ENCODE measurements around the gene MTHFR.
"Not testable (repeated sequence)": the region's sequence is repeated elsewhere in the genome, so short reads cannot be mapped to it uniquely, and the experiment has no call there.

Gene MTHFR

DNA sequence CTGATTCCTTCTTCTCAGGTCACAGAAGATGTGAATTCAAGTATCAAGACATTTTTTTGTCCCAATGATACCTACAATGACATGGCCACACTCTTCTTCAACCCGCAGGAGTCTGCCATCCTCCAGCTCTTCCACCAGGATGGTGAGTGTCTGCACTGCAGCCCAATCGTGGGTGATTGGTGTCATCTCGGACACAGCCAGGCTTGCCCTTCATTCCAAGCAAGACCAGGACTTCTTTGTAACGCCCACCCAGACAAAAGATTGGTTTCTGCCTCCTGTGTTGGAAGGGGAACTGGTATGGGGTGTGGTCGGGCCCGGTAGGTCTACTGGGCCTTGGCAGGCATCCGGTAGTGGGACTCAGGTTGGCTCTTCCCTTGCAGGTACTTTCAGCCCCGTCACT lies 27.7 kb upstream of the MTHFR start:
- no peak for DNase-seq (ENCODE audit: low spot score)

GRCh38 chr1:11831945-11832725 lies 26.4 kb upstream of the MTHFR start:
- DNase-seq (ENCODE audit: low spot score) = no peak

DNA sequence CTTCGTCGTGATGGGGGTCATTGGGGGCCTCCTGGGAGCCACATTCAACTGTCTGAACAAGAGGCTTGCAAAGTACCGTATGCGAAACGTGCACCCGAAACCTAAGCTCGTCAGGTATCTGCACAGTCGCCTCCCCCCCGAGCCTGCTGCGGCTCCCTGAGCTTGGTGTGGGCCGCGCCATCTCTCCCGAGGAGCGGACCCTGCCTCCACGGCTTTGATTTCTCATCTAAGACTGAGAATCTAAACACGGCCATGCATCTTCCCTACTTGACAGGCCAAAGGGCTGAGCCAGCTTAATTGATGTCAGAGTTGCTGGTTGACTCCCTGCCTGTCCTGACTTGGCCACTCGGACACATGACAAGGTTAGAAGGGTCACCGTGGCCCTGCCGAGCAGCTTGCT lies 22.7 kb upstream of the MTHFR start:
- no peak for DNase-seq (ENCODE audit: low spot score)

GRCh38 chr1:11826946-11827345 lies 21.2 kb upstream of the MTHFR start:
- DNase-seq (ENCODE audit: low spot score) = no peak

DNA sequence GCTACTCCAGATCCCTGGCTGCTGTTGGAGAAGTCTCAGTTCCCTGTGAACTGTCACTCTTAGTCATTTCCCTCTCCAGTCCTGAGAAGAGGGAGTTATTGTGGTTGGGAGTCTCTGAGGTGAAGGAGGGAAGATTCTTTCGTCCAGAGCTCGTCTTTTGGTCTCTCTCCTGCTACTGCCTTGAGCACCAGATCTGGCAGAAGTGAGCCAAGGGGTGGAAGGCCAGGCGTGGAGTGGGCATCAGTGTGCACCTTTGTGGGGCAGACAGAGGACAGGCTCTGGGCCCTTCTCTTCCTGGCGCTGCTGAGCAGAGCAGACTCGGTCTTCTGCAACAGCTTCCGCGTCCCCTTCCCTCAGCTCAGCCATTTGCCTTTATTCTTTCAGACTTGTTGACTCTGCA lies 19.4 kb upstream of the MTHFR start:
- DNase-seq (ENCODE audit: low spot score) = no peak

DNA sequence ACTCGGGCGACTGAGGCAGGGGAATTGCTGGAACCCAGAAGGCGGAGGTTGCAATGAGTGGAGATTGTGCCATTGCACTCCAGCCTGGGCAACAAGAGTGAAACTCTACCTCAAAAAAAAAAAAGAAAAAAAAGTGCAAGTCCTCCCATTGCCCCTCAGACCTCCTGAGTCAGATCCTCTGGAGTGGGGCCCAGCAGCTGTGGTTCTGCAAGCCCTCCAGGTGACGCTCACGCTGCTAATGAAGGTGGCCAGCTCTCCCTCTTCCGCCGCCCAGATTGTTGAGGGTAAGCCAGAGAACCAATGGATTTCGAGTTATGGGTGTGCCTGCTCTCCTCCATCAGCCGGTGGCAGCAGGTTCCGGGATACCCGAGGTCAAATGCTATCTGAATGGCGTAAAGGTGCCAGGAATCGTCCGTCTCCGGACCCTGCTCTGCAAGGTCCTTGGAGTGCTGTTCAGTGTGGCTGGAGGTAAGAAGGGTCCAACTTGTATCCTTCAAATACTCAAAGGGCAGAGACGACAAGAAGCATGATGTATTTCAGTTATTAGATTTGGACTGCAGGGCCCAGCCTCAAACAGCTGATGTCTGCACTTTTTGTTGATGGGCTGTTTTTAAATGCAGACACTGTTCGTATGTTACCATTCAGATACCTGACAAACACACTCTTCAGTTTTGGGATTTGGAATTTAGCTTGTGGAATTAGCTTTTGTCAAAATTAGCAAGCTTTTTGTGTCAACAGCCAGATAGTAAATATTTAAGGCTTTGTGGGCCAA lies 17.8 kb upstream of the MTHFR start:
- DNase-seq (ENCODE audit: low spot score) = no peak

- DNase-seq (ENCODE audit: low spot score) = no peak
Measured at GRCh38 chr1:11822091-11822490, 16.3 kb upstream of the MTHFR start.

- no peak for DNase-seq (ENCODE audit: low spot score)
Measured at GRCh38 chr1:11817192-11817591, 11.4 kb upstream of the MTHFR start.

DNA sequence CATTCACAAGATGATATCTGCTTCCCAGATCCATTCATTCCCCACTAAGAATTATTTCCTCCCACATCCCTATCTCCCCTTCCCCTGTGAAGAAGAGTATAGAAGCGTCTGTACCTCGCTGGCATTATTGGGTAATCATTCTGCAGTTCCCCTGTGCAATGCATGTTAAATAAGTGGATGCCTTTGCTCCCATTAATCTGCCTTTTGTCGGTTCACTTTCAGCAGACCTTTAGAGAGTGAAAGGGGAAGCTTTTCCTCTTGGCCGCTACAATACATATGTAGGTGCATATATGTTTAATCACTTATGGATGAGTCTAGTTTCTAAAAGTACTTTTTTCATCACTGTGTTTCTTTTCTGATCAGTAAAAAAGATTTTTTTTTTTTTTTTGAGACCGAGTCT lies 7.3 kb upstream of the MTHFR start:
- no peak for DNase-seq (ENCODE audit: low spot score)

GRCh38 chr1:11807133-11807532 lies 1.4 kb upstream of the MTHFR start:
- DNase-seq (ENCODE audit: low spot score) = no peak

GRCh38 chr1:11806307-11806936 lies 658 bp upstream of the MTHFR start:
- peak; percentile 28 for DNase-seq (ENCODE audit: low spot score)

DNA sequence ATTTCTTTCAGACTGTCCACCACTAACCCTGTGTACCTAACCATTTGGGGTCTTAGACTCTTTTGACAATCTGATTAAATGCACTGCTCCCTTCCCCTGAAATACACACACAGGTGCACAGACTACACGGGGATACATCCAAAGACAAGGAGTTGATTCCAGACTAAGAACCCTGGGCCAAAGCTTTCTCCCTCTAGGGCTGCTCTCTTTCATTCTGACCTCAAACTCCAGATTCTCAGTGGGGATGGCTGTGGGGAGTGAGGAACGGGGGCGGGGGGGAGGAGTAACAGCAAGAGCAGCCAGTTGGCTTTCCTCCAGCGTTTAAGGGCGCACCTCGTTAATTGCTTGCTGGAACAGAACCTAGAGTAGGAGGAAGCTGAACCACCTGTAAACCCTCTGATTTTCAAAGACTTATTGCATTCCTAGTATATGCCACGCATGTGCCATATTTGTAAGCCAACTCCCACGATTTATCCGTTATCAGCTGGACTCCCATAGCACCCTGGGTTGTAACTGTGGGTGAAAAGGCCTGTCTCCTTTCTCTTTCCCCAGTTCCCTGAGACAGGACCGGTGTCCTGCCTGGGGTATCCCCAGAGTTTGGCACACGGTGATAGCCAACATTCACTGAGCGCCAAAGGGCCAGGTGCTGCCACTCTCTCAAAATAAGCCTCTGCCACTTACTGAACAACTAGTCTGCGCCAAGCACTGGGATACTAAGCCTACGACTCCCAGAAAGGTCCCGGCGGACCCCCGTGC lies 920 bp downstream of the MTHFR start:
- no peak for DNase-seq (ENCODE audit: low spot score)

- DNase-seq (ENCODE audit: low spot score) = not testable (repeated sequence)
Measured at GRCh38 chr1:11803924-11804665, 1.7 kb downstream of the MTHFR start.

- DNase-seq (ENCODE audit: low spot score) = peak; percentile 60
Measured at GRCh38 chr1:11802973-11803885, 2.5 kb downstream of the MTHFR start.

DNA sequence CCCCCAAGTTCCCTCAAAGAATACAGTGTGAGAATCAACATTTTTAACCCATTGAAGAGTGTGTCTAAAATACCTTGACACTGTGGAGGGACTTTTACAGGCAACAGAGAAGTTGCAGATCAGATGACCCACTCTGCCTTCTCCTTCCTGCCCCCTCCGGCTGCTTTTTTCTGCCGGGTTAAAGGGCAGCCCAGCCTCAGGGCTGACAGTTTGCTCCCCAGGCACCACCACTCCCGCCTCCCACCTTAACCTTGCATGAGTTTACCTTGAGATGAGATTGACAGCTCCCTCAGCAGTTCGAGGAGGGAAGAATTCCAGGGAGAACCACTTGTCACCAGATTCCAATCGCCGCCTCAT lies 3.2 kb downstream of the MTHFR start:
- no peak for DNase-seq (ENCODE audit: low spot score)

DNA sequence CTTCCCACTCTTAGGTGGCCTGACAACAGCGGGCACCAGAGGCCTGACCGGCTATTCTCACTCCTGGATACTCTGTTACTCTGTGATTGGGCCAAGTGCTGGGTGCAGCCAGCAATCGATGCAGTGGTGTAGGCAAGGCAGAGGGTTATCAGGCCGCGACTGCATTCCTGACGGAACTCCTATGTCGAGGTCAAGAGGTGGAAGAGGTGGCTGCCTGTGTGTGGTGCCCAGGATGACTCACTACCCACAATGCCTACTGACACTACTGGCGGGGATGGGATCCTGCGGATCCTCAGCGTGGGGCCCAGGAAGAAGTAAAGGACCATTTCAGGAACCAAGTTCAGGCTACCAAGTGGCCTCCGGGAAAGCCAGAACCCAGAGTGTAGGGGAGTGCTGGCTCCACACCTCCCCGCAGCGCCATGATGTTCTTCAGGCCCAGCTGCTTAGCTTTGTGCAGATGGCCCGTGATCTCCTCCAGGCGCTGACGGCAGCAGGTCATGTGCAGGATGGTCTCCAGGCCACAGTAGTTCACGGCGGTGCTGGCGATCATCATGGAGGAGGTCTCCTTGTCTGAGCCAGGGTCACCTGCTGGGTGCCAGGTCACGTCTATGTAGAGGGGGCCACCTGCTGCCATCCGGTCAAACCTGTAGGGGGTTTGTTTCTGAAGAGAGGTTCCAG lies 4.9 kb downstream of the MTHFR start:
- DNase-seq (ENCODE audit: low spot score) = no peak

DNA sequence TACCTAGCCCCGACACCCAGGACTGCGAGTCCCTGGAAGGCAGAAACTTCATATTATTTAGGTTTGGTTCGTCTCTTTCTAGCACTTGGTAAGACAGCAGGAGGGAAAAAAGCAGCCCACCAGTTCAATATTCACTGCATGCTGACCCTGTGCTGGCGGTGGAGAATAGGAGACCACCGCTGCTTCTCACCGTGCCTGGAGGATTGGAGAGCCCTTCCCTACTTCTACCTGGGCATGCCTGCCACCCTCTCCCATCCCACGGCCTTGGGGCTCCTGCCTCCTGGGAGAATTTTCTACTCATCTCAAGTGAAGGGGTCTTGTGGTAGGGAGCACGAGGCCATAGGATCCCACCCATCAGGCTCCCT lies 5.4 kb downstream of the MTHFR start:
- DNase-seq (ENCODE audit: low spot score) = no peak

DNA sequence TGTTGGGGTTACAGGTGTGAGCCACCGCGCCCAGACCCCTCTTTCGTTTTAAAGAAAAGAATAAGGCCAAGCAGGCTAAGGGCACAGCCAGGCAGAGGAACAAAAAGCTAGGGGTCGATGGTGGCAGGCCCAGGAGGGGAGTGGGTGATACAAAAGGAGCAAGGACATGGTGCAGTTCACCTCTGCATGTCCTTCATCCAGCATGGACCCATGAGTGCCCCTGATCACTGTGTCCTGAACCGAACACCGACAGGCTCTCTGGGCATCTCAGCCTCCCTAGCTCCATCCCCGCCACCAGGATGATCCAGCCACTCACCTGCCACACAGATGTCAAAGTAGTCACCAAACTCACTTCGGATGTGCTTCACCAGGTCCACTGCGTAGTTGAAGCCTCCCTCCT lies 5.9 kb downstream of the MTHFR start:
- DNase-seq (ENCODE audit: low spot score) = no peak

DNA sequence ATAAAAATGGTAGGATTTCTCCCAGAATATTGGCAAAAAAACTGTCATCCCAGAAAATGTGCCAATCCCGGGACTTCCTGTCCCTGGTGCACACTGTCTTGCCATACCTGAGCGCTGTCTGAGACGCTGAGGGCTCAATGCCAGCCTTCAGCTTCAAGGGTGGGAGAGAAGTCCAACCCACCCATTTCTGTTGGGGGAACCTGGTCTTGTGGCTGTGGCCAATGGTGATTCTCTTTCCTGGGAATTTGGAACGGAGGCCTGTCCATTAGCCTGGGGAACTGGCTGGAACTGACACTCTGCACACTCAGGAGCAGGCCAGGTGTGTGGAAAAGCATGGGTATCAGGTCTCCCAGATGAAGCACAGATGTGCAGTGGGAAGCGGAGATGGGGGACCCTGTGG lies 6.7 kb downstream of the MTHFR start:
- DNase-seq (ENCODE audit: low spot score) = no peak

- DNase-seq (ENCODE audit: low spot score) = peak; percentile 48
Measured at GRCh38 chr1:11797525-11798216, 8.1 kb downstream of the MTHFR start.
